Effector CD8-positive, alpha-beta T cell (primary cell): ENCODE data around the gene PCNP.
A peak's percentile ranks its signal among the peaks of the same experiment; 100 is the strongest.
"Not testable (repeated sequence)": the region's sequence is repeated elsewhere in the genome, so short reads cannot be mapped to it uniquely, and the experiment has no call there.

Experiments
- DNase-seq: peaks from one replicate; lab custom pipeline; 2025; lab: John Stamatoyannopoulos, UW

Gene PCNP

DNA sequence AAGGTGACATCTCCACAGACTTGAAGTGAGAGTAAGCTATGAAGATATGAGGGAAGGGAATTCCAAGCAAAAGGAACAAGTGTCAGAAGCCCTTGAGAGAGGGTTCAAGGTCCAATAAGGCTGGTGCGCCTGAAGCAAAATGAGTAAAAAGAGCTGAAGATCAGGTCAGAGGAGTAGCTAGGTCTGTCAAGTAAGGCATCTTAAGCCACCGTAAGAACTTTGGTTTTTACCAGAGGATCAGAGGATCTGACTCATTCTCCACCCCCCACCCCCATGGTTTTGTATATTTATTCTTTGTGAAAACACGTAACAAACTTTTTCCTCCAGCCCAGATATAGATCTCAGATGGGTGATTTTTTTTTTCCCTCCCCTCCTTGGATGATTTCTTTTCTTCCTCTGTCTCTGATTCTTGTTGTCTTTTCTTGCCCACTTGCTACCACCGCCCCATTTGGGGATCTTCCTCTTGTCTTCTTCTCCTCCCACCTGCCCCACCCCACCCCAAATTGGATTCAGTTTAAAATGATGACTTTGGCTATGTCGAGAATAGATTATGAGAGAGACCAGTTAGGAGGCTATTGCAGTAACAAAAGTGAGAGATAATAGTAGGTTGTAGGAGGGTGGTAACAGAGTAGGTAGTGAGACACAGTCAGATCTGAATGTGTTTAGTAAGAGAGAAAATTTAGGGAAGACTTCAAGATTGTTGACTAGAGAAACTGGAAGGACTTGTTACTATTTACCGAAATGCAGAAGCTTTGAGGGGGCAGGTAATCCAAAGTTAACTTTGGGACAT lies 6.3 kb upstream of the PCNP start:
- no peak for DNase-seq

GRCh38 chr3:101571028-101571895 lies 2.7 kb upstream of the PCNP start:
- DNase-seq = peak; percentile 12

GRCh38 chr3:101574388-101575112 lies 570 bp downstream of the PCNP start:
- no peak for DNase-seq

DNA sequence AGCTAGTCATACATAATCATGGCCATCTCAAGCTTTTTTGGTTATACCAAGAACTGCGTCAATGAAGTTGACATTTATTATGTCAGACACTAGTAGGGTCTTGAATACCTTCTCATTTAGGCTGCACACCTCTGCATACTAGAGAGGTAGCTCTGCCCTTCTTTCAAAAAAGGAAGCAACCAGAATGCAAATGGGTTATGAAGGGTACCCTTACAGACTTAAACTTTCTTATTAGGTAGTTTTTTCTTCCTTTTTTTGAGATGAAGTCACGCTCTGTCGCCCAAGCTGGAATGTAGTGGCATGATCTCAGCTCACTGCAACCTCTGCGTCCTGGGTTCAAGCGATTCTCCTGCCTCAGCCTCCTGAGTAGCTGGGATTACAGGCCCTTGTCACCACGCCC lies 3.3 kb downstream of the PCNP start:
- DNase-seq = no peak

- no peak for DNase-seq
Observed at GRCh38 chr3:101588616-101589015, 14.6 kb downstream of the PCNP start.

- DNase-seq = no peak
Observed at GRCh38 chr3:101591071-101591470, 17.1 kb downstream of the PCNP start.

- DNase-seq = no peak
Observed at GRCh38 chr3:101602731-101603130, 28.8 kb downstream of the PCNP start.

- DNase-seq = no peak
Observed at GRCh38 chr3:101603184-101603583, 29.2 kb downstream of the PCNP start.

DNA sequence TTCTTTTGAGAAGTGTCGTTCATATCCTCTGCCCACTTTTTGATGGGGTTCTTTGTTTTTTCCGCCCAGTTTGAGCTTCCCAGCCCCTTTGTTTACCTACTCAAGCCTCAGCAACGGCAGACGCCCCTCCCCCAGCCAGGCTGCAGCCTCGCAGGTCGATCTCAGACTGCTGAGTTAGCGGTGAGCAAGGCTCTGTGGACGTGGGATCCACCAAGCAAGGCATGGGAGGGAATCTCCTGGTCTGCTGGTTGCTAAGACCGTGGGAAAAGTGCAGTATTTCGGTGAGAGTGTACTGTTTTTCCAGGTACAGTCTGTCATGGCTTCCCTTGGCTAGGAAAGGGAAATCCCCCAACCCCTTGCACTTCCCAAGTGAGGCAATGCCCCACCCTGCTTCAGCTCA lies 31.4 kb downstream of the PCNP start:
- DNase-seq = not testable (repeated sequence)

DNA sequence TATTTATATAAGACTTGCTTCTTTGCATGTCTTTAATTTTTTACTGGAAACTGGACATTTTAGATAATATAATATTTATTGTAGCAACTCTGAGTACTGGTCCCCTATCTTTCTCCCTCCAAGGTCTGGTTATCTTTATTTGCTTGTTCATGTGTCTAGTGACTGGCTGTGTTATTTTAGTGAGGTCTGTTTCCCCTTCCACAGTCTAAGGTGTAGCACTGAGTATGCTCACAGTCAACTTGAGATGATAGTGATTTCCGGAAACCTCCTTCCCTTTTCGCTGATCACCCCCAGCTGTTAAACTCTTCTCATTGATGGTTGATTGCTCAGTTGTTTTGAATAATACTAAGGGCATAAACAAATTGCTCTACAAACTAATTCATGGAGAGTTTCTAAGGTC lies 37.0 kb downstream of the PCNP start:
- no peak for DNase-seq

GRCh38 chr3:101613014-101613413 lies 39.0 kb downstream of the PCNP start:
- DNase-seq = not testable (repeated sequence)

DNA sequence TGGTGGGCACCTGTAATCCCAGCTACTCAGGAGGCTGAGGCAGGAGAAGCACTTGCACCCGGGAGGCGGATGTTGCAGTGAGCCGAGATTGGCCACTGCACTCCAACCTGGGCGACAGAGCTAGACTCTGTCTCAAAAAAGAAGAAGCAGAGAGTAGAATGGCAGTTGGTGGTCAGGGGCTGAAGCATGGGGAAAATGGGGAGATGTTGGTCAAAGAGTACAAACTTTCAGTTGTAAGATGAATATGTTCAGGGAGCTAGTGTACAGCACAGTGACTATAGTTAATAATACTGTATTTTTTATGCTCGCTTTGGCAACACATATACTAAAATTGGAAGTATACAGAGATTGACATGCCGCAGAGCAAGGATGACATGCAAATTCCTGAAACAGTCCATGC lies 41.5 kb downstream of the PCNP start:
- no peak for DNase-seq

- no peak for DNase-seq
Observed at GRCh38 chr3:101617478-101617877, 43.5 kb downstream of the PCNP start.

DNA sequence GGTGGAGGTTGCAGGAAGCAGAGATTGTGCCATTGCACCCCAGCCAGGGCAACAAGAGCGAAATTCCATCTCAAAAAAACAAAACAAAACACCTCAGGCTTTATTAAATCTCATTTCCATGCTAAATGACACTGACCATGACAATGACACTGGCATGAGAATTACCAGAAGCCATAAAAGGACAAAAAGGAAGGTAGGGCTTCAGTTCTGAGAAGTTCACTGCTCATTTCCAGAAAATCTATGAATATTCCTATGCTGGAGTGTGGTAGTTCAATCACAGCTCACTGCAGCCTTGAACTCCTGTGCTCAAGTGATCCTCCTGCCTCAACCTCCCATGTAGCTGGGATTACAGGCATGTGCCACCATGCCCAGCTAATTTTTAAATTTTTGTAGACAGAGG lies 44.7 kb downstream of the PCNP start:
- no peak for DNase-seq

GRCh38 chr3:101619734-101620133 lies 45.8 kb downstream of the PCNP start:
- DNase-seq = no peak

- no peak for DNase-seq
Observed at GRCh38 chr3:101623656-101624055, 49.7 kb downstream of the PCNP start.

GRCh38 chr3:101624857-101625256 lies 50.9 kb downstream of the PCNP start:
- DNase-seq = no peak

DNA sequence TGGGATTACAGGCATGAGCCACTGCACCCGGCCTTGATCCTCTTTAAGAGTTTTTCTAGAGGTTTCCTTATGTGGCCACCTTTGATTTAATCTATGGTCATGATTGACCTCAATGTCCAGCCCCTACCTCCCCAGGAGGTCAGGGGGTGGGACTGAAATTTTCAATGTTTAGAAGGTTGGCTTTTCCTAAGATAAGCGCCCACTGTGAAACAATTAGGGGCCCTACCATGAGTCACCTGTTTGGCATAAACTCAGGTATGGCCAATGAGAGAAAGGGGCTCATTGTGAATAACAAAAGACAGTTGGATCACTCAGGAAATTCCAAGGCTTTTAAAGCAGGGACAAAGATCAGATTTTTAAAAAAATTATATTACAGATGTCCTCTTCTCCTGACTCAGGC lies 51.9 kb downstream of the PCNP start:
- no peak for DNase-seq

DNA sequence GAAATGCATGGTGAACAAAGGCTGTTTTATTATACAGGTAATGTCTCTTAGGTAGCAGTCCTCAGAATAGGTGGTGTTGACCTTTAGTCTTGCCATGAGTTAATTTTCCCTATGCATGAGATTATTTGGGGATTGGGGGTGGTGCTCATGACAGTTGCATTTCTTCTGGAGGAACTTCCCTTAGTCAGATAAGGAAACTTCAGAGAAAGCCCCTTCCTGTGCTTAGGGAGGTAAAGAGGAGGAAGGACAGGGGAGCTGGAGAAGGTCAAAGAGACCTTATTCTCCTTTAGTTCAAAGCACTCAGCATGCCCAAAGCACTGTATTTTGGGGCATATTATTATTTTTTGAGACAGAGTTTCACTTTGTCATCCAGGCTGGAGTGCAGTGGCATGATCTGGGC lies 55.2 kb downstream of the PCNP start:
- no peak for DNase-seq

DNA sequence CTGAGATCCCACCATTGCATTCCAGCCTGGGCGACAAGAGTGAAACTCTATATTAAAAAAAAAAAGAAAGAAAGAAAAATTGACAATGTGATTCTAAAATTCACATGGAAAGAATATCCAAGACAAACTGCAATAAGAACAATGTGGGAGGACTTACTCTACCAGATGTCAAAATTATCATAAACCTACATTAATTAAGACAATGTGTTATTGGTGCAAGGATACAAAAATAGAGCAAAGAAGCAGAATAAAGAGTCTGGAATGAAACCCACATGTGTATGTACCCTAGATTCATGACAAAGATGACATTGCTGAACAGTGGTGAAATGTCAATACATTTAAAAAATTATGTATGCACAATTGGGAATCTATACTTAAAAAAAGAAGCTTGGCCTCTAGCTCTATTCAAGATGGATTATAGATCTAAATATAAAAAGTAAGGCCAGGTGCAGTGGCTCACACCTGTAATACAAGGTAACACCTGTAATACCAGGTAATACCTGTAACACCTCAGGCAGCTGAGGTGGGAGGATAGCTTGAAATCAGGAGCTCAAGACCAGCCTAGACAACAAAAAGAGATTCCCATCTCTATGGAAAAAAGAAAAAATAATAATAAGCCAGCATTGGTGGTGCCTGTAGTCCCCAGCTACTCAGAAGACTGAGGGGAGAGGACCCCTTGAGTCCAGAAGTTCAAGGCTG lies 57.3 kb downstream of the PCNP start:
- no peak for DNase-seq

DNA sequence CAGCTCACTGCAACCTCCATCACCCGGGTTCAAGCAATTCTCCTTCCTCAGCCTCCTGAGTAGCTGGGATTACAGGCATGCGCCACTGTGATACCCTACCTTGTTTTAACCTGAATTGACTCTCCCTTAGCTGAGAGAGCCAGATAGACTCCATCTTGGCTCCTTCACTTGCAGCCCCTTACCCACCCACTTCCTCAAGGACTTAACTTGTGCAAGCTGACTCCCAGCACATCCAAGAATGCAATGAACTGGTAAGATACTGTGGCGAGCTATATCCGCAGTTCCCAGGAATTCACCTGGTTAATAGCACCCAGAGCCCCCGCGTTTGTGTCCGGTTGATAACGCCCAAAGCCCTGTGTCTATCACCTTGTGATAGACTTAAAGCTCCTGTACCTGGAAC lies 58.0 kb downstream of the PCNP start:
- DNase-seq = not testable (repeated sequence)

GRCh38 chr3:101632586-101632985 lies 58.6 kb downstream of the PCNP start:
- DNase-seq = no peak
